ENCODE data around the gene CAMK1D. TPM values are rescaled to one million over a fixed set of nuclear protein-coding genes. Genes with fewer than 3 reads are reported as not detected.

The CAMK1D gene
- polyA plus RNA-seq, 1 donor = 11.9 TPM

DNA sequence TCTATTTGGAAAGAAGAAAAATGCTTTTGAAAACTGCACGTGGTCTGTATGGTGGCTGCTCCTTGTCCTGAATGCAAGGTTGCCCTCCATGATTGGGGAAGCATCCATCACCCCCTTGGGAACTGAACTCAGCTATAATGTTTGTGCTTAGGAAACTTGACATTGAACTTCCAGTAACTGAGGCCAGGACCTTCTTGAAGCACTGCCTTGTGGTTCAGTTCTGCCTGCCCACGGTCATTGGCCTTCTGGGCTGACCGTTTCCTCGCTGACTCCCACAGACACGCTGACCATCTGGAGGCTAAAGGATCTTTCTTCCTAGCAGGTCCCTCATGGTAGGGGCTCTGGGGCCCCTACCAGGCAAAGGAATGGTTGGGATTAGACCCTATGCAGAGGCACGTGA lies 247.8 kb downstream of the CAMK1D start:
- no peak for DNase-seq

DNA sequence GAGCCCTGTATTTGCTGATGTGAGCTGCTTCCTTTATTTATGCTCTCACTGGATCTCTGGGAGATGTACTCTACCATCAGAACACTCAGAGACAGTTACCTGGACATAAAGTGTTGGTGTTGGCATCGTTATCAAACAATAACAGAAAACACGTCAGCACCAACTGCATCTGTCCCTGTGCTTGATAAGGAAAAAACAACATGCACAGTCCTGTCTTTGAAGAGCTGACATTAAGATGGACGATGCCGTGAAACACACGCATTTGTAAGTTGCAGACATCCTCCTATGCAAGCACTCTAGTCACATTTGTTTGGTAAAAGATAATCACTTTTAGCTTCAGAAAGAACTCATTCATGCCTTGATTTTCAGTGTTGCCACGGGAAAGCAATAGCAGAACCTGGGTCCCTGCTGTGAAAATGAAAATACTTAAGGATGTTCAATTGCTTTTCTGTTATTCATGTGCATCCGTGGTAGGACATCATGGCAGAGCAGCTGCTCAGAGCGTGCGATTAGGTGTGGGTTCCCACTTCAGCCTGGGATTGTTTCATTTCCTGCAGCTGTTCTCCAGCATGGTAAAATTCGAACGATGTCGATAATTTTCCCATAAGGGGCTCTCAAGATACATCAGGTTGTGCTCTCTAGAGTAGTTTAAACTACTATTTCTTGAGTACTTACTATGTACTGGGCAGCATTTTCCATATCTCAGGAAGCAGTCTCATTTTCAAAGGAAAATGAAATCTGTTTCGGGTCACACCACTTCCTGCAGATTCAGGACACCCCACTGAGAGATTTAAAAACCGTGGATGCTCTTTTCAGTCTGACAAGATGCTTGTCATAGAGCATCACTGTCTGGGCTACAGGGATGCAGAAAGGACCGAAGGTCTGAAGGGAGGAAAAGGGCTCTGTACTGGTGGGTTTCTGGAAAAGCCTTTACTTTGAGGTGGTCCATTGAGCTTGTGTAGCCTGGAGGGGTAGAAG lies 248.7 kb downstream of the CAMK1D start:
- DNase-seq = no peak

DNA sequence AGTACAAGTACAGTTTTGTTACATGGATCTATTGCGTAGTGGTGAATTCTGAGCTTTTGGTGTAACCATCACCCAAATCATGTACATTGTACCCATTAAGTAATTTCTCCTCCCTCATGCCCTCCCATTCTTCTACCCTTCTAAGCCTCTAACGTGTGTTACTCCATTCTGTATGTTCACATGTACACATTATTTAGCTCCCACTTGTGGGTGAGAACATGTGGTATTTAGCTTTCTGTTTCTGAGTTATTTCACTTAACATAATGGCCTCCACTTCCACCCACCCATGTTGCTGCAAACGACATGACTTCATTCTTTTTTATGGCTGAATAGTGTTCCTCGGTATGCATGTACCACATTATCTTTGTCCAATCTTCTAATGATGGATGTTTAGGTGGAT lies 251.3 kb downstream of the CAMK1D start:
- DNase-seq = no peak

DNA sequence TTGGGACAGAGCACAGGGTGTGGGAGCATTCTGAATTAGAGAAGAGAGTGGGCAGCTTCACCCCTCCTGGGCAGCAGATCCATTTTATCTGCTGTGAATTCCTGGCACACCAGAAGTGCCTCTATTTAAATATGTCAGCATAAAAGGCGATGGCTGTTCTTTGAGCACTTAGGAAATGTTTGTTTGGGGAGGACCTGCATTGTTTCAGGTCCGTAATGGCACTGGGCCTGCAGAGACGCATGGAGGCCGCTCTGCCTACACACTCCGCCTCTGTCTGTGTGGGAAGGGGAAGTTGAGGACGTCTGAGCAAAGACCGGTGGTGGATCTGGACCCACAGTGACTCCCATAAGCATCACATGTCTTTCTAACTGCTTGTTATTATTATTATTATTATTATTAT lies 253.2 kb downstream of the CAMK1D start:
- DNase-seq = no peak

DNA sequence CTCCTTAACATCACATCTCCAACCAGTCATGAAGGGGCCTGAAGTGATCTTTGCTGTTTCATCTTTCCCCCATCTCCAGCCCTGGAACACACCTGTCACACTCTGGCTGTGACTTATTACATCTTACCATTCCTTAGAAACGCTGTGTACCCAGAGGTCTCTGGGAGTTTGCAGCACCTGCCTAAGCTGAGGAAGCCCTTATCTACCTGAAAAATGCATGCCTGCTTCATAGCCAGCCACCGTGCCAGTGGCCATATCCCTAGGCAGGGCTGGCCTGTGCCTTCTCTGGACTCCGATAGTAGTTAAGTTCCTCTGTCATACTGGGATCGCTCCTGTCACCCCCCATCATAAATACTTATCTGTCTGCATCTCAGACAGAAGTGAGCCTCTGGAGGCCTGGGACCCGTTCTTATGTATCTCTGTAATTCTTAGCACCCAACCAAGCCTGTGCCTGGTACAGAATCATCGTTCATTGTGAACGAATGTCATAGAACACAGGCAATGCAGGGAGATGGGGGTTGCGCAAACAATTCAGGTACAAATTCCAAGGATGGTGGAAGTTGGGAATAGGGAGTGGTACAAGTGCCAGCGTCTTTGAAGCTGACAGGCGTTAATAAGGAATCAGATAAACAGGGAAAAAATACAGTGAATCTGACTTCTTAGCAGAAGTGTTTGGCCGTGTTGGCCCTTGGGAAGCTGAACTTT lies 254.6 kb downstream of the CAMK1D start:
- DNase-seq = no peak

DNA sequence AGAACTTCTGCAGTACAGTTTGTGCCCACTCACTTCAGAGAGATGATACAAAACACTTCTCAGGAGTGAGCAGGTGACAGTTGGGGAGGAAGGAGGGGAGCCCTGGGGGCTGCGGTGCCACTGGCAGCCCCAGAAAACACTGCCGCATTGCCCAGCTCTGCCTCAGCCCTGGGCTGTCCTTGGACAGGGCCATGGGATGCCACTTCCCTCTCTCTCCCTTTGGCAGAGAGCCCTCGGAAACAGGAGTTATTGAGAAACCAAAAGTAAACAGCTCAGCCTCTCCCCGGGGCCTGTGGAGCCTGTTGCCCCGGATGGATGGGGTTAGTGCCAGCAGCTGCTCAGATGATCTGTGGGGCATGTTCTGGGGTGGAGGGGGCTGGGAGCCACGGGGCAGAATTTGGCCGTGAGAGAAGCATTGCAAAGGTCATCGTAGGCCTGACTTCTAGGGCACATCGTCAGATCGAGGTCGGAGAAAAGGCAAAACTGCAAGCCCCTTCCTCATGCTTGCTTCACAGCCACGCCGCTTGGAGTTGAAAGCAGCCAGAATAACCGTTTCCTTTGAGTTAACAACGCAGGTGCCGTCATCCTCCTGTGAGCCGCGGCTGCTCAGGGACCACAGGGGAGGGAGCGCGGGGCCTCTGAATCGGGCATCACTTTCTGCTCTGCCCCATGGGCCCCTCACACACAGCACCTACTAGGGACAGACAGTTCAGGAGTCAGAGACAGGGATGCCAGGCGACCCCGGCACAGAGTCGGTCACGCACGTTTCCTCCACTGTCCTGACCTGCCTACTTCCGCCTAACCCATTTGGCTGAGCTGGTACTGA lies 256.4 kb downstream of the CAMK1D start:
- no peak for DNase-seq

DNA sequence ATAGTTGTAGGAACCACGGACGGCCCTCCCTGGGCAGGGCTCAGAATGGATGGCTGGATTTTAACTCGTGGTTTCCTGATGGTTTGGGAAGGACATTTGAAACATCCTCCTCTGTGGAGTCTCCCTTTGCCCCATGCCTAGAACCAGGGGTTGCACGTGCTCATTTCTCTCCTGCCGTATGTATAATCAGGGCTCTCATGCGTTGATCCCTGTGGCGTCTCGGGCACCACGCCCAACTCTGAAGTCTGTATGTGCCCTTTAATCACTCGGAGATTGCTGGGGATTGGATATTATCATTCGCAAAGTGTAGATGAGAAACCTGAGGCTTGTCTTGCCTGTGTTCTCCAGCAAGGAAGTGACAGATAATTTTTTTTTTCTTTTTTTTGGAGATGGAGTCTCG lies 257.1 kb downstream of the CAMK1D start:
- no peak for DNase-seq

DNA sequence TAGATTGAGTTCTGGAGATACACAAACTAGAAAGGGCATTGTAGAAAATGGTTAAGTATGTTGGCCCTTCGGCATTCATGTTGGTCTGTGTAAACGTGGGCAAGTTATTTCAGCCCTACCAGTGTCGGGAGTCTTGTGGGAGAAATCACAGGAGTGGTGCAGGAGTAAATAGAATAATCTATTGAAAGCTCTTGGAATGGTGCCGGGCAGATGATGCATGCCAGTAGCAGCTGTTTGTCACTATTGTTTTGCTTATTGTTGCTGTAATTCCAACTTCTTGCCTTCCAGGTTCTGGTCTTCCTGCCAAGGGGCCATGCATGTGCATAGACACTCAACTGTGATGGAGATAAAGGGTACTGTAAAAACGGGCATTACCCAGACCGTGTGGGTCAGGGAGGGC lies 259.4 kb downstream of the CAMK1D start:
- no peak for DNase-seq

DNA sequence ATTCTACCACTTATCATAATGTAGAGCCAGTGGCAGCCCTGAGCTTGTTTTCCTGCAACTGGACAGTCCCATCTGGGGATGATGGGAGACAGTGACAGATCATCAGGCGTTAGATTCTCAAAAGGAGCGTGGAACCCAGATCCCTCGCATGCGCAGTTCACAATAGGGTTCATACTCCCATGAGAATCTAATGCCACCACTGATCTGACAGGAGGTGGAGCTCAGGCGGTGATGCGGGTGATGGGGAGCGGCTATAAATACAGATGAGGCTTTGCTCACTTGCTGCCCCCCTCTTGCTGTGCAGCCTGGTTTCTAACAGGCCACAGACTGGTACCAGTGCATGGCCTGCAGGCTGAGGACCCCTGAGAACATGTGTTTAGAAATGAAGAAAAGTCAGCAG lies 260.1 kb downstream of the CAMK1D start:
- no peak for DNase-seq

DNA sequence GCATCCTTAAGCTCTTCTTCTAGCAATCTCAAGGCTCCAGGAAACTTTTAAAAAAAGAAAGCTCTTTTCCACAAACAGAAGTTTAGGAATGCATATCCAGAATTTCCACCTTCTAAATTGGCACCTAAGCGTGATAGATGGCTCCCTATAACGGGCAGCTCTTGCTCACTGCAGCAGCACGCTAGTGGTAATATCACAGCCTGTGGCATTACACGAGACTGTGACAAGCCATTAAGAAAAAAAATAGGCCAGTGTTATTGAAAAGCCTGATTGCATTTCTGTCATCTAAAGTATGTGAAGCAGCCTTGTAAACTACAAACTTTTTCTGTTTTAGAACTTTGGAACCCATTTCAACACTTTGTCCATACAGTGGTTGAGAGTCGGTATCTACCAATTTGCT lies 263.8 kb downstream of the CAMK1D start:
- no peak for DNase-seq

DNA sequence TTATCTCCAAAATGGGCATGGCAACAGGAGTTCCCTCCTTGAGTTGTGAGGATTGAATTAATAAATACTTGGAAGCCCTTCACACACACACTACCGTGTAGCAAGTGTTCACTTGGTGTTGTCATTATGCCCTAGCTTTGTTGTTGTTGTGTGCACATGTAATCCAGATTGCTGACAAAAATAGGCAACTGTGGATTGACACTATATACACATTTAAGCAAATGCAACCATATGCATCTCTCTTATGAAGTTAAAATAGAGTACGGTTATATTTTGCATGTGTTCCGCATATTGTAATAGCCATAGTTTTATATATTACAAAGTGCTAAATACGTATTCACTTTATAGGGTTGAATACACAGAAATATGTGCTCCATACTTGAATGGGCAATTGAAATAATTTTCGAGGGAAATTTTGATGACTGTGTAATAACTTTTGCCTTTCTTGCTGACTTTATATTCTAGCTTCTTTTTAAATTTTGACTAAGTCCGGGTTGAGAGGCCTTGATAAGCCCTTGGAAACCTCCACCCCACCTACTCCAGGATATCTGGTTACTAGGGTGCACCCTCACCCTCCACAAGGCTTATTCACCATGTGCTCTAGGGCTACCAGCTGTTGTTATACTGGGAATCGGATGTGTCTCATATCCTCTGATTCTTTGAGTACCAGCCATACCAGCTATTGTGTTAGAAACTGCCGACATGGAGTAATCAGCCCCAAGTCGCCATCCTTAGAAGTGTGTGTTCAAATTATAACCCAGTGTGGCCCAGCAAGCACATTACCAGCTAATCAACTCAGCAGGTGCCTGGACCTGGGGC lies 265.0 kb downstream of the CAMK1D start:
- no peak for DNase-seq

DNA sequence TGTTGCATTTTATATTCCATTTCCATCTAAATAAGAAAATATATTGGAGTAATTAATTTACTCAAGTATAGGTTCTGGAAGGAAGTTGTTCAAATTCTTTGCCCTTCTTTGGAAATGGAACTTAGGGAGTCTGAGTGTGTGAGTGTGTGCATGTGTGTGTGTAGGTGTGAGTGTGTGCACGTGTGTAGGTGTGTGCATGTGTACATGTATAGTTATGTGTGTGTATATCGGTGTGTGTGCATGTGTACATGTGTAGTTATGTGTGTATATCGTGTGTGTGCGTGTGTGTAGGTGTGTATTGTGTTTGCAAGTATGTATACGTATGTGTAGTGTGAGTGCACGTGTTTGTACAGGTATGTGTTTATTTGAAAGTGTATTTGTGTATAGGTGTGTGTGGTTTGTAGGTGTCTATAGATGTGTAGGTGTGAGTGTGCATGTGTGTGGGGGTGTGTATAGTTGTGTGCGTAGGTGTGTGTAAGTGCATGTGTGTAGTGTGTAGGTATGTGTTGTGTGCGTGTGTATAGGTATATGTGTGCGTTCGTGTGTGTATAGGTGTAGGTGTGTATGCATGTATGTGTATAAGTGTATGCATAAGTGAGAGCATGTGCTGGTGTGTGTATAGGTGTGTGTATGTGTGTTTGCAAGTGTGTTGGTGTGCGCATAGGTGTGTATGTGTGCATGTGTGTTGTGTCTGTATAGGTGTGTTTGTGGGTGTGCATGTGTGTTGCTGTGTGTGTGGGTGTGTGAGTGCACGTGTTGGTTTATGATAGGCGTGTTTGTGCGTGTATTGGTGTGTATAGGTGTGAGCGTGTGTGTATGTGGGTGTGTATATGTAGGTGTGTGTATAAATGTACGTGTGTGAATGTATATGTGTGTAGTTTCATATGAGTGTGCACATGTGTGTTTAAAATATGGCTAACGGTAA lies 266.2 kb downstream of the CAMK1D start:
- no peak for DNase-seq

DNA sequence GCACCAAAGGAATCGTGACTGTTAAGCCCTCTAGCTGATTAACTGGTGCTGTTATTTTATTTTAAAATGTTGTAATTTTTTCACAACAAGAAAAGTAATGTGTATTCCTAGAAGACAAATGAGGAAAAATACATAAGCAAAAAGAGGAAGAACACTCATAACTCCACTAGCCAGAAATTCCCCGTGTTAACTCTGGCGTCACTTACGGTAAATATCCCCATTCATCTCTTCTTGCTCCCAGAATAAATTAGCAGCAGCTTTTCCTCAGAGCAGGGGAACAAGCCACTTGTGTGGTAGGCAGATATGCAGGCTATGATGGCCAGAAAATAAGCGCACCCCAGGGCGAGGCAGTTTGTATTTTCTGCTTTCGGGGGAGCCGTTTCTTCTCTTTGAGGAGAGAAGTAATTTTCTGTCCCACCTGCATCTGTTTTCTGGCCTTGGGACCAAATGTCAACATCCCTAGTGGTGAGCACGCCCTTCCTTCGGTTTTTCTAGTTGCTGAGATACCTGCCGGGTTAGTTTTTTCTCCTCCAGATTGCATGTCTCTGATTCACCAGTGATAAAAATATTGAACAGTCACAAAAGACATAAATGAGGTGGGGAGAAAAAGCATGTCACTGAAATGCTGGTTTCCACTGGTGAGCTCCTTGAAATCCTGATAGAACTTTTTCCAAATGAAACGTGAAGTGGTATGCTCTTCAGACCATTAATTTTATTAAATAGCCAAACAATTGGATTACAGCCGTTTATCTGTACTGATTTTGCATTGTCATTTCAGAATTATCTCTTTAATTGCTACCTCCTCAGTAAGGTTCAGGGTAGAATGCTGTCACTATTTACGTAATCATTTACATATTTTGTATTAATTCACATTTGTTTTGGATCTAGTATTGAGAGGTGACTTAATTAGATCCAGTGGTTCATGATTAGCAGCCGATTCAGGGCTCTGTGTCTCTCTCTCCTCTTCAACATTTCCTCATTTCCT lies 268.1 kb downstream of the CAMK1D start:
- DNase-seq = no peak

DNA sequence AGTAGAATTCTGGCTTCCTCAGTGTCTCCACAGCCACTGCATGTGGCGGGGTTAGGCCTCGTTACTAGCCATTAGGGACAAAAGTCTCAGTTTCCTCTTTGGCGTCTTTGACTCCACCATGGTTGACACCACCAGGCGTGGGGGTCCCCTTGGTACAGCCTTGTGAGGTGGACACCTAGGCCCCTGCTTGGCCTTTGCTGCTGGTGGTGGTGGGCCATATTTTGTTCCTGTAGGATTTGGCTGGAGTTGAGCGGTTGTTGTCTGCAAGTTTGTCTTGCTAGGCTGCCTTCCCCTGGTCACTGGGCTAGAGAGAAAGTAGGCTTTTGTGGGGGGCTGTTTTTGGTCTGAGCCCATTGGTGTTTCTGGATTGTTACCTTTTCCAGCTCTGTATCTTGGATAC lies 272.7 kb downstream of the CAMK1D start:
- DNase-seq = no peak

DNA sequence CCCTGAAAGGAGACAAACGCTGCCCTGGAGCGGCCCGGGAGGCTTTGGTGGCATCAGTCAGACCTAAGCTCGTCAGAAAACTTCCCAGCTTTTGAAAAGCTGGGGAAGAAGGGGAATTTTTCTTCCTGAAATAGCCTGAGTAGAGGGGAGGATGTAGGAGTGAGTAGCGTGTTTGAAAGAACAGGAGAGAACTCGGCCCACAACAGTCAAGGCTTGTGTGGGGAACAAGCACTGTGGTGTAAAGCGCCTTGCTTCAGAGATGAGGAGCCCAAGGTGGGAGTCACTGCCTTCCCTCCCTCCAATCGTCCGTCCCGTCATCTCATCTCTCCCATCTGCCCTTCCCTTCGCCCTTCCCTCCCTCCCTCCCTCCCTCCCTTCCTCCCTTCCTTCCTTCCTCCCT lies 273.3 kb downstream of the CAMK1D start:
- no peak for DNase-seq

DNA sequence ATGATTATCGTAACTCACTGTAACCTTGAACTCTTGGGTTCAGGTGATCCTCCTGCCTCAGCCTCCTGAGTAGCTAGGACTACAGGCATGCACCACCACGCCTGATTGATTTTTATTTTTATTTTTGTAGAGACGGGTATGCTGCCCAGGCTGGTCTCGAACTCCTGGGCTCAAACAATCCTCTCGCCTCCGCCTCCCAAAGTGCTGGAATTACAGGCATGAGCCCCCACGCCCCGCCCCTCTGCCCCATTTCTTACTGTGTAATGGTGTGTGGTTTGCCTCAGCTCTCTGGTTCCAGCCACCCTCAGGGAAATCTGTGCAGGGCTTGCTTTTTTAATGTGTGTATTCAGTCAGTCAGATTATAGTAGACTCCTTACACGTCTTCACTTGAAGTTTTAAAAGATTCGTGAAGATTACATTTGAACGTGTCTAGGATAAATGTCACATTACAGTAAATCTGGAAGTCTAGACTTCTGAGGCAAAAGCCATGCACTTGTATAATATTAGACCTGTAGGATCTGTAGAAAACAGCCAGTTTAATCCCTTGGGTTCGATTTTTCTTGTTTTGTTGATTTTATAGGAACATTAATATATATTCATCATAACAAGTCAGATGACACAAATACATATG lies 276.2 kb downstream of the CAMK1D start:
- no peak for DNase-seq

DNA sequence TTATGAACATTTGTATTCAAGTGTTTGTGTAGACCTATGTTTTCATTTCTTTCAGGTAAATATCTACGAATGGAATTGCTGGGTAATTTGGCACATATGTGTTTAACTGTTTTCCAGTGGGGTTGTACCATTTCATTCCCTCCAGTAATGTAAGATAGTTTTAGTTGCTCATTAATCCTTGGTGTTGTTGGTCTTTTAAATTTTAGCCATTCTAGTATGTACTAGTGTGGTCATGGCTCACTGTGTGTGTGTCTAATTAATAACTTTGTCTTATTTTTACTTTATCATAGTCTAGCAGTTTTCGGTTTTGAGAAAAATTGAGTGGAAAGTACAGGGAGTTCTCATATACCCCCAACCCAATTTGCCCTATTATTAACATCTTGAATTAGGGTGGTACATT lies 278.8 kb downstream of the CAMK1D start:
- no peak for DNase-seq

DNA sequence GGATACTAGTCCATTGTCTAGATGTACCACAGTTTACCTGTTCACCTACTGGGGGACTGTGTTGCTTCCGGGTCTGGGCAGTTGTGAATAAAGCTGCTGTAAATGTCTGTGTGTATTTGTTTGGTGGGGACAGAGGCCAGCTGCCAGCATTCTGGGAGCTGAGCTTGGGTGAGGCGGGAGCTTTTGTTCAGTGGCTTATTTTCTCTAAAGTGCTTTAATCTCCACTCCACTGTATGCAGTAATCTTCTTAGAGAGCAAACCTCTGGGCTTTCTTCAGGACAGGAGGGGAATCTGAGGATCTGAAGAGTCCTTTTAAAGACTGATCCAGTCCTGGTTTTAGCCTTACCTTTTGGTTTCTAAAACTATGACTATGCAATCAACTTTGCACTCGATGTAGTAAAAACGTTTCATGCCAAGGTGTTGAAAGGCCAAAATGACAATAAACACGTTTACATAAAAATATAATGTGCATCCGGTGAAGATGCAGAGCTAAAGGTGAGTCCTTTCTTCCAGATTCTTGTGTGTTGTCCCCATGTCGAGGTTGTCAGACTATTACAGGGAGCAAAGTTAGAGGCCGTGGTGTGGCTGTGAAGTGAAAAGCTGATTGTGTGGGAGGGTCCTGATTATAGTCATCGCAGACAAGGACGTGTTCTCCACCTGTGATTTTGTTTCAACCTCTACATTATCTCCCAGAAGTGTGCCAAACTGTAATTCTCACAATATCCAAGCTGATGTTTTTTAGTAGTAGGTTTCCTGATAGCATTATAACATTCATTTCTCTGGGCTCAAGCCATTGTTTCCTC lies 279.8 kb downstream of the CAMK1D start:
- DNase-seq = no peak

Data from left kidney (tissue), 2 donors.